IMR-90 (cell line): ENCODE measurements around the gene NEUROG1.

ENCODE experiments used
- BHLHE40 ChIP-seq: fragments of 150-350 bp; IDR thresholded peaks from 2 replicates; pipeline ENCODE4 v1.6.1; 2016; ENCODE audit warnings: mild to moderate bottlenecking, low read depth, low read length
- CEBPB ChIP-seq: IDR thresholded peaks from 2 replicates; pipeline ENCODE4 v1.6.1; 2012; ENCODE audit warnings: low read depth, low read length, improper control_type of control experiment
- CHD1 ChIP-seq: IDR thresholded peaks from 2 replicates; pipeline ENCODE4 v1.6.1; 2012; ENCODE audit warnings: low read depth, low read length, improper control_type of control experiment
- FOS ChIP-seq: fragments of 150-350 bp; IDR thresholded peaks from 2 replicates; pipeline ENCODE4 v1.6.1; 2016; ENCODE audit warnings: low read depth, low read length
- MAZ ChIP-seq: IDR thresholded peaks from 2 replicates; pipeline ENCODE4 v1.6.1; 2012; ENCODE audit warnings: low read depth, mild to moderate bottlenecking, low read length, improper control_type of control experiment, moderate library complexity, borderline replicate concordance
- MXI1 ChIP-seq: IDR thresholded peaks from 2 replicates; pipeline ENCODE4 v1.6.1; 2012; ENCODE audit warnings: low read depth, mild to moderate bottlenecking, low read length, moderate library complexity, borderline replicate concordance
- POLR2A ChIP-seq: IDR thresholded peaks from 2 replicates; pipeline ENCODE4 v1.6.1; 2012; ENCODE audit warnings: mild to moderate bottlenecking, low read depth, low read length
- RAD21 ChIP-seq: IDR thresholded peaks from 2 replicates; pipeline ENCODE4 v1.6.1; 2012; ENCODE audit warnings: low read length, improper control_type of control experiment
- RCOR1 ChIP-seq: IDR thresholded peaks from 2 replicates; pipeline ENCODE4 v1.6.1; 2012; ENCODE audit warnings: mild to moderate bottlenecking, low read length, improper control_type of control experiment; ENCODE audit not compliant: insufficient replicate concordance
- RFX5 ChIP-seq: IDR thresholded peaks from 2 replicates; pipeline ENCODE4 v1.8.0; 2012; ENCODE audit warnings: low read depth, mild to moderate bottlenecking, low read length, moderate library complexity
- SMC3 ChIP-seq: fragments of 150-350 bp; IDR thresholded peaks from 2 replicates; pipeline ENCODE4 v1.6.1; 2016; ENCODE audit warnings: low read depth, mild to moderate bottlenecking, antibody characterized with exemption, low read length, moderate library complexity
- TF ChIP-seq, protein P1 (sequence below): conservative IDR thresholded peaks from 2 replicates; pipeline ENCODE4 v1.5.1; 2012; ENCODE audit warnings: mild to moderate bottlenecking, low read depth, low read length, improper control_type of control experiment
- TF ChIP-seq, protein P2 (sequence below): fragments of 150-350 bp; IDR thresholded peaks from 2 replicates; pipeline ENCODE4 v1.6.1; 2016; ENCODE audit warnings: low read depth, mild to moderate bottlenecking, low read length, moderate library complexity, borderline replicate concordance
- TF ChIP-seq, protein P3 (sequence below): fragments of 150-350 bp; IDR thresholded peaks from 2 replicates; pipeline ENCODE4 v1.6.1; 2017; ENCODE audit warnings: mild to moderate bottlenecking, antibody characterized with exemption, low read length, low read depth

DNA sequence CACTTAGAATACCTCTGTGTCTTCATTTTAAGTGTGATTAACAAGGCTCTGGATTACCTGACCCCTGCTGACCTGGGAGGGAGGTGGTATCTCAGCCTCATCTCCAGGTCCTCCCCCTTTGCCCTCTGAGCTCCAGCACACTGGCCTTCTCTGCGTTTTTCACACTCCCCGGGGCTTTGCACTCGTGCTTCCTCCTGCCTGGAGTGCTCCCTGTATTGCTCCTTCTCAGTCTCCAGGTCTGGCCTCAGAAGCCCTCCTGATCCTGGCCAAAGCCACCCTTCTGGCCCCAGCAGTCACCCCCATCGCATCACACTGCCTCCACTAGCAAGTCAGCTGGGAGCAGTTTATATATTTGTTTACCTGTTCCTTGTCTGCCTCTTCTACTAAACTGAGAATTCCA, 13.6 kb upstream of the NEUROG1 start:
- TF ChIP-seq POLR2A (no peak), RFX5 (no peak), RAD21 (no peak), SMC3 (no peak), FOS (no peak), CEBPB (no peak), BHLHE40 (no peak), MAZ (no peak), MXI1 (no peak), CHD1 (no peak), RCOR1 (no peak)
- TF ChIP-seq, protein P1, sequence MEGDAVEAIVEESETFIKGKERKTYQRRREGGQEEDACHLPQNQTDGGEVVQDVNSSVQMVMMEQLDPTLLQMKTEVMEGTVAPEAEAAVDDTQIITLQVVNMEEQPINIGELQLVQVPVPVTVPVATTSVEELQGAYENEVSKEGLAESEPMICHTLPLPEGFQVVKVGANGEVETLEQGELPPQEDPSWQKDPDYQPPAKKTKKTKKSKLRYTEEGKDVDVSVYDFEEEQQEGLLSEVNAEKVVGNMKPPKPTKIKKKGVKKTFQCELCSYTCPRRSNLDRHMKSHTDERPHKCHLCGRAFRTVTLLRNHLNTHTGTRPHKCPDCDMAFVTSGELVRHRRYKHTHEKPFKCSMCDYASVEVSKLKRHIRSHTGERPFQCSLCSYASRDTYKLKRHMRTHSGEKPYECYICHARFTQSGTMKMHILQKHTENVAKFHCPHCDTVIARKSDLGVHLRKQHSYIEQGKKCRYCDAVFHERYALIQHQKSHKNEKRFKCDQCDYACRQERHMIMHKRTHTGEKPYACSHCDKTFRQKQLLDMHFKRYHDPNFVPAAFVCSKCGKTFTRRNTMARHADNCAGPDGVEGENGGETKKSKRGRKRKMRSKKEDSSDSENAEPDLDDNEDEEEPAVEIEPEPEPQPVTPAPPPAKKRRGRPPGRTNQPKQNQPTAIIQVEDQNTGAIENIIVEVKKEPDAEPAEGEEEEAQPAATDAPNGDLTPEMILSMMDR: no peak
- TF ChIP-seq, protein P2, sequence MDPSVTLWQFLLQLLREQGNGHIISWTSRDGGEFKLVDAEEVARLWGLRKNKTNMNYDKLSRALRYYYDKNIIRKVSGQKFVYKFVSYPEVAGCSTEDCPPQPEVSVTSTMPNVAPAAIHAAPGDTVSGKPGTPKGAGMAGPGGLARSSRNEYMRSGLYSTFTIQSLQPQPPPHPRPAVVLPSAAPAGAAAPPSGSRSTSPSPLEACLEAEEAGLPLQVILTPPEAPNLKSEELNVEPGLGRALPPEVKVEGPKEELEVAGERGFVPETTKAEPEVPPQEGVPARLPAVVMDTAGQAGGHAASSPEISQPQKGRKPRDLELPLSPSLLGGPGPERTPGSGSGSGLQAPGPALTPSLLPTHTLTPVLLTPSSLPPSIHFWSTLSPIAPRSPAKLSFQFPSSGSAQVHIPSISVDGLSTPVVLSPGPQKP: no peak
- TF ChIP-seq, protein P3, sequence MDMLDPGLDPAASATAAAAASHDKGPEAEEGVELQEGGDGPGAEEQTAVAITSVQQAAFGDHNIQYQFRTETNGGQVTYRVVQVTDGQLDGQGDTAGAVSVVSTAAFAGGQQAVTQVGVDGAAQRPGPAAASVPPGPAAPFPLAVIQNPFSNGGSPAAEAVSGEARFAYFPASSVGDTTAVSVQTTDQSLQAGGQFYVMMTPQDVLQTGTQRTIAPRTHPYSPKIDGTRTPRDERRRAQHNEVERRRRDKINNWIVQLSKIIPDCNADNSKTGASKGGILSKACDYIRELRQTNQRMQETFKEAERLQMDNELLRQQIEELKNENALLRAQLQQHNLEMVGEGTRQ: no peak
